H1 (cell line): ENCODE data around the gene DHX29. TPM values are rescaled to one million over a fixed set of nuclear protein-coding genes. Genes with fewer than 3 reads are reported as not detected.

Experiments
- BRCA1 ChIP-seq: IDR thresholded peaks from 2 replicates; pipeline ENCODE4 v1.6.1; 2012; ENCODE audit warnings: low read depth, low read length, improper control_type of control experiment
- CEBPB ChIP-seq: IDR thresholded peaks from 2 replicates; pipeline ENCODE4 v1.6.1; 2012; ENCODE audit warnings: low read depth, low read length
- KDM5A ChIP-seq: fragments of 200-600 bp; IDR thresholded peaks from 2 replicates; pipeline ENCODE4 v1.7.1; 2012; ENCODE audit warnings: mild to moderate bottlenecking, low read length, inconsistent platforms, mixed read lengths
- SIRT6 ChIP-seq: IDR thresholded peaks from one replicate; pipeline ENCODE4 v1.7.1; 2012; ENCODE audit warnings: low read length, inconsistent platforms
- TCF12 ChIP-seq: IDR thresholded peaks from 2 replicates; pipeline ENCODE4 v1.6.1; 2011; ENCODE audit warnings: low read depth, mild to moderate bottlenecking, low read length
- TEAD4 ChIP-seq: IDR thresholded peaks from 2 replicates; pipeline ENCODE4 v1.6.1; 2012; ENCODE audit warnings: low read depth, low read length, inconsistent platforms, mixed read lengths
- polyA plus RNA-seq, 7 experiments: library from polyadenylated mRNA; depleted of rRNA in 3 of 7; stranded (reverse) in 5 of 7; unstranded in 2 of 7; fragments of >200 nt in 5 of 7; fragments of 200-250 nt in 2 of 7; gene quantifications; 1 replicate in 5 of 7; 2 replicates in 1 of 7; 4 replicates in 1 of 7; pipeline versions ENCODE4 v1.2.1 to v1.2.3, GENCODE V29; 2011 to 2013; ENCODE audit warnings: missing spikeins in 2 of 7, mixed read lengths in 2 of 7
- total RNA-seq: library from RNA; stranded (reverse); fragmentation: NEBNext Ultra II Directional; extraction: Animal tissue kit (Norgen Biotek cat#: 25700); gene quantifications from 2 replicates; pipeline ENCODE4 v1.2.1, GENCODE V29; 2021
- TF ChIP-seq, protein P1 (sequence below): fragments of 300-600 bp; sonication (generic); IDR thresholded peaks from 2 replicates; pipeline ENCODE4 v1.7.1; 2012; ENCODE audit warnings: low read length, moderate library complexity, mild to moderate bottlenecking, inconsistent platforms; ENCODE audit not compliant: insufficient replicate concordance

The DHX29 gene
- total and polyA plus RNA-seq, 2 of the 8 experiments (the other 6 are each of a cell fraction or from before 2014, with no cell fraction given): 3.4 to 32.1 TPM

- TF ChIP-seq KDM5A: no peak
- no peak for TF ChIP-seq TCF12
- TF ChIP-seq, protein P1, sequence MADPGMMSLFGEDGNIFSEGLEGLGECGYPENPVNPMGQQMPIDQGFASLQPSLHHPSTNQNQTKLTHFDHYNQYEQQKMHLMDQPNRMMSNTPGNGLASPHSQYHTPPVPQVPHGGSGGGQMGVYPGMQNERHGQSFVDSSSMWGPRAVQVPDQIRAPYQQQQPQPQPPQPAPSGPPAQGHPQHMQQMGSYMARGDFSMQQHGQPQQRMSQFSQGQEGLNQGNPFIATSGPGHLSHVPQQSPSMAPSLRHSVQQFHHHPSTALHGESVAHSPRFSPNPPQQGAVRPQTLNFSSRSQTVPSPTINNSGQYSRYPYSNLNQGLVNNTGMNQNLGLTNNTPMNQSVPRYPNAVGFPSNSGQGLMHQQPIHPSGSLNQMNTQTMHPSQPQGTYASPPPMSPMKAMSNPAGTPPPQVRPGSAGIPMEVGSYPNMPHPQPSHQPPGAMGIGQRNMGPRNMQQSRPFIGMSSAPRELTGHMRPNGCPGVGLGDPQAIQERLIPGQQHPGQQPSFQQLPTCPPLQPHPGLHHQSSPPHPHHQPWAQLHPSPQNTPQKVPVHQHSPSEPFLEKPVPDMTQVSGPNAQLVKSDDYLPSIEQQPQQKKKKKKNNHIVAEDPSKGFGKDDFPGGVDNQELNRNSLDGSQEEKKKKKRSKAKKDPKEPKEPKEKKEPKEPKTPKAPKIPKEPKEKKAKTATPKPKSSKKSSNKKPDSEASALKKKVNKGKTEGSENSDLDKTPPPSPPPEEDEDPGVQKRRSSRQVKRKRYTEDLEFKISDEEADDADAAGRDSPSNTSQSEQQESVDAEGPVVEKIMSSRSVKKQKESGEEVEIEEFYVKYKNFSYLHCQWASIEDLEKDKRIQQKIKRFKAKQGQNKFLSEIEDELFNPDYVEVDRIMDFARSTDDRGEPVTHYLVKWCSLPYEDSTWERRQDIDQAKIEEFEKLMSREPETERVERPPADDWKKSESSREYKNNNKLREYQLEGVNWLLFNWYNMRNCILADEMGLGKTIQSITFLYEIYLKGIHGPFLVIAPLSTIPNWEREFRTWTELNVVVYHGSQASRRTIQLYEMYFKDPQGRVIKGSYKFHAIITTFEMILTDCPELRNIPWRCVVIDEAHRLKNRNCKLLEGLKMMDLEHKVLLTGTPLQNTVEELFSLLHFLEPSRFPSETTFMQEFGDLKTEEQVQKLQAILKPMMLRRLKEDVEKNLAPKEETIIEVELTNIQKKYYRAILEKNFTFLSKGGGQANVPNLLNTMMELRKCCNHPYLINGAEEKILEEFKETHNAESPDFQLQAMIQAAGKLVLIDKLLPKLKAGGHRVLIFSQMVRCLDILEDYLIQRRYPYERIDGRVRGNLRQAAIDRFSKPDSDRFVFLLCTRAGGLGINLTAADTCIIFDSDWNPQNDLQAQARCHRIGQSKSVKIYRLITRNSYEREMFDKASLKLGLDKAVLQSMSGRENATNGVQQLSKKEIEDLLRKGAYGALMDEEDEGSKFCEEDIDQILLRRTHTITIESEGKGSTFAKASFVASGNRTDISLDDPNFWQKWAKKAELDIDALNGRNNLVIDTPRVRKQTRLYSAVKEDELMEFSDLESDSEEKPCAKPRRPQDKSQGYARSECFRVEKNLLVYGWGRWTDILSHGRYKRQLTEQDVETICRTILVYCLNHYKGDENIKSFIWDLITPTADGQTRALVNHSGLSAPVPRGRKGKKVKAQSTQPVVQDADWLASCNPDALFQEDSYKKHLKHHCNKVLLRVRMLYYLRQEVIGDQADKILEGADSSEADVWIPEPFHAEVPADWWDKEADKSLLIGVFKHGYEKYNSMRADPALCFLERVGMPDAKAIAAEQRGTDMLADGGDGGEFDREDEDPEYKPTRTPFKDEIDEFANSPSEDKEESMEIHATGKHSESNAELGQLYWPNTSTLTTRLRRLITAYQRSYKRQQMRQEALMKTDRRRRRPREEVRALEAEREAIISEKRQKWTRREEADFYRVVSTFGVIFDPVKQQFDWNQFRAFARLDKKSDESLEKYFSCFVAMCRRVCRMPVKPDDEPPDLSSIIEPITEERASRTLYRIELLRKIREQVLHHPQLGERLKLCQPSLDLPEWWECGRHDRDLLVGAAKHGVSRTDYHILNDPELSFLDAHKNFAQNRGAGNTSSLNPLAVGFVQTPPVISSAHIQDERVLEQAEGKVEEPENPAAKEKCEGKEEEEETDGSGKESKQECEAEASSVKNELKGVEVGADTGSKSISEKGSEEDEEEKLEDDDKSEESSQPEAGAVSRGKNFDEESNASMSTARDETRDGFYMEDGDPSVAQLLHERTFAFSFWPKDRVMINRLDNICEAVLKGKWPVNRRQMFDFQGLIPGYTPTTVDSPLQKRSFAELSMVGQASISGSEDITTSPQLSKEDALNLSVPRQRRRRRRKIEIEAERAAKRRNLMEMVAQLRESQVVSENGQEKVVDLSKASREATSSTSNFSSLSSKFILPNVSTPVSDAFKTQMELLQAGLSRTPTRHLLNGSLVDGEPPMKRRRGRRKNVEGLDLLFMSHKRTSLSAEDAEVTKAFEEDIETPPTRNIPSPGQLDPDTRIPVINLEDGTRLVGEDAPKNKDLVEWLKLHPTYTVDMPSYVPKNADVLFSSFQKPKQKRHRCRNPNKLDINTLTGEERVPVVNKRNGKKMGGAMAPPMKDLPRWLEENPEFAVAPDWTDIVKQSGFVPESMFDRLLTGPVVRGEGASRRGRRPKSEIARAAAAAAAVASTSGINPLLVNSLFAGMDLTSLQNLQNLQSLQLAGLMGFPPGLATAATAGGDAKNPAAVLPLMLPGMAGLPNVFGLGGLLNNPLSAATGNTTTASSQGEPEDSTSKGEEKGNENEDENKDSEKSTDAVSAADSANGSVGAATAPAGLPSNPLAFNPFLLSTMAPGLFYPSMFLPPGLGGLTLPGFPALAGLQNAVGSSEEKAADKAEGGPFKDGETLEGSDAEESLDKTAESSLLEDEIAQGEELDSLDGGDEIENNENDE: no peak
- no peak for TF ChIP-seq CEBPB
- no peak for TF ChIP-seq BRCA1
- no peak for TF ChIP-seq SIRT6
- TF ChIP-seq TEAD4: no peak
These were observed 2.9 kb downstream of the DHX29 start (continued) for GRCh38 chr5:55304584-55304983.
